ENCODE measurements around the gene OR51V1. TPM values are rescaled to one million over a fixed set of nuclear protein-coding genes. Genes with fewer than 3 reads are reported as not detected.

Gene OR51V1
- total and polyA plus RNA-seq, 2 of the 4 experiments (the other 2 are of a cell fraction), result not detected

DNA sequence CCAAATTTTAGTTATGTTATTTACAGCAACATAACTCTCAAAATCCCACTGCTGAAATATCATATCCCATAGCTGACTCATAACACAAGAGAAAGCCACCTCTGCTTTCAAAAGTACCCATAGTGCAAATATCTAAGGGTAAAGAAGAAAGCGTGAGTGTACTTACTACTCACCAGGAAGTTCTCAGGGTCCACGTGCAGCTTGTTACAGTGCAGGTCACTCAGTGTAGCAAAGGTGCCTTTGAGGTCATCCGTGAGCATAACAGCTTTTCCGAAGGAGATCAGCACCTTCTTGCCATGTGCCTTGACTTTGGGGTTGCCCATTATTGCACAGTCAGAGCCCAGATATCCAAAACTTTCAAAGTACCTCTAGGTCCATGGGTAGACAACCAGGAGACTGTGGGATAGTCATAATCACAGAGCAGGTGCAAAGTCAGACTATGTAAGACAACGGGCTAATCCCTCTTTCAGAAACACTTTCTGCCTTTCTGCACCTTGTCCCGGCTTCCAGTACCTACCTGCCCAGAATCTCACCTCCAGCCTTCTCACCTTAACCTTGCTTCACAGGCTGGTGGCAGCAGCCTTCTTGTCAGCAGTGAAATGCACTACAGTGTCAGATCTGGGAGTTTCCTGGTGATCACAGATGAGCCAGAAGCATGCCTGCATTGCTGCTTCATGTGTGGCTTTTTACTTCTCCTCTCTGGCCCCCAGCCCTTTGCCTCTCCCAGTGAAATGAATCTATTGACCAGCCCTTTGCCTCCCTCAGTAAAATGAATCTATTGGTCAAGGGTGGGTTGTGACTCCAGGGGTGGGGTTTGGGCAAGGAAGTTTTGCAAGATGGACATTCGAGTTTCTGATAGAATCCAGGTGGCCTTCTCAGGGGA lies 42.7 kb upstream of the OR51V1 start:
- H3K4me3 ChIP-seq (ENCODE audit: insufficient read depth, low read depth, low read length), result no peak overlapping the region
- H3K9me3 ChIP-seq (ENCODE audit: control insufficient read depth, insufficient read depth, low read length), result no peaks in the 10 kb centered on the region
- 0 out of 2 replicates have a peak overlapping the region, but pooled peaks have one; percentile 60 for H3K14ac ChIP-seq (replicated peaks; ENCODE audit: low read depth, low read length)
- 0 out of 4 replicates have a peak overlapping the region, but pooled peaks of 1 of the 2 experiments have one; percentile 39 for H4K8ac ChIP-seq (ENCODE audit: low read depth in 2 of 2, low read length in 2 of 2)
- intact Hi-C loops (cut with micrococcal nuclease) (no loop called here), dilution Hi-C loops (cut with HindIII; ENCODE audit: low sequenced_read_pairs, unreplicated experiment) (no loop called here), in situ Hi-C loops (cut with MboI; ENCODE audit: low sequenced_read_pairs) (no loop called here)
- no peaks in the 10 kb centered on the region for H3K27me3 ChIP-seq (ENCODE audit: control insufficient read depth, insufficient read depth, low read length)
- H3K23ac ChIP-seq (ENCODE audit: low read depth, low read length), result no peak overlapping the region
- H3K18ac ChIP-seq (ENCODE audit: low read depth, low read length), result peak overlapping the region; percentile 56; the same call in 1 of the 2 replicates
- peaks cover 7% of the 10 kb centered on the region; the same call in 1 of the 2 replicates for H3K9me1 ChIP-seq (ENCODE audit: insufficient read depth, low read length)
- no TSS peak for BruUV-seq (replicated peaks)
- H3K9ac ChIP-seq (ENCODE audit: low read depth, low read length), result no peak overlapping the region
- peak overlapping the region; percentile 23; the same call in 2 of the 3 replicates for H2BK15ac ChIP-seq (ENCODE audit: low read depth, low read length)
- peak overlapping the region; percentile 64 for H2BK20ac ChIP-seq (ENCODE audit: low read depth, low read length)
- no peak overlapping the region for H4K91ac ChIP-seq (ENCODE audit: insufficient read depth, low read depth, low read length)
- H2BK120ac ChIP-seq (ENCODE audit: low read depth, low read length), result no peak overlapping the region; the same call in 1 of the 2 replicates
- no peak overlapping the region; the same call in 1 of the 2 replicates for H3K4ac ChIP-seq (ENCODE audit: low read depth, low read length)
- H3K27ac ChIP-seq (ENCODE audit: insufficient read depth, low read length), result no peak overlapping the region
- no peak overlapping the region; the same call in 1 of the 2 replicates for H4K5ac ChIP-seq (ENCODE audit: low read depth, low read length)
- H2AK9ac ChIP-seq (replicated peaks; ENCODE audit: low read depth, low read length, poor library complexity), result no peak overlapping the region
- H2AK5ac ChIP-seq (ENCODE audit: low read depth, low read length), result peak overlapping the region; percentile 74; the same call in 1 of the 2 replicates
- H3K56ac ChIP-seq (ENCODE audit: extremely low read depth, insufficient read depth, low read length), result no peak overlapping the region
- no peak overlapping the region for H2BK5ac ChIP-seq (ENCODE audit: low read depth, low read length, poor library complexity, severe bottlenecking)
- H3K4me1 ChIP-seq (ENCODE audit: control insufficient read depth, insufficient read depth, low read length), result peaks cover 2% of the 10 kb centered on the region; the same call in 1 of the 2 replicates
- no peaks in the 10 kb centered on the region for H3K36me3 ChIP-seq (ENCODE audit: control insufficient read depth, insufficient read depth, low read length)
- ChIA-PET CTCF (interaction anchor here (0.6 to 1.1 kb wide), 2 partner anchors 14 to 29 kb away, joined by 3 read pairs; no protein-coding TSS in a partner anchor), POLR2A (ENCODE audit: unreplicated experiment) (no interaction called here)
- H3K4me2 ChIP-seq (ENCODE audit: low read depth, low read length), result no peak overlapping the region
- no peaks in the 10 kb centered on the region for H3K79me1 ChIP-seq (ENCODE audit: low read depth in 1 of 2, low read length in 2 of 2)
- ATAC-seq (ENCODE audit: low read depth) (no peak), DNase-seq (peak; percentile 53)
- WGBS, 2 experiments (ENCODE audit: extremely low coverage in 2 of 2, insufficient read length in 1 of 2), result 33% methylated on average over 1 of the region's 7 CpGs; no CpG with 5 or more reads in 1 of the 2 experiments
- H2AFZ ChIP-seq (replicated peaks; ENCODE audit: low read length, poor library complexity), result peak overlapping the region; percentile 59
- H4K20me1 ChIP-seq (ENCODE audit: insufficient read depth, low read length), result no peaks in the 10 kb centered on the region
- TF ChIP-seq CTCF (conservative IDR thresholded peaks at IDR 0.05; ENCODE audit: low read depth, low read length) (no peak), MXI1 (IDR thresholded peaks at IDR 0.05; ENCODE audit: borderline replicate concordance, low read depth, low read length) (no peak), BHLHE40 (IDR thresholded peaks at IDR 0.05; ENCODE audit: low read depth, low read length) (peak; percentile 57; the same call in 1 of the 2 replicates)

Measured in IMR-90 (cell line).